SK-N-SH (cell line): ENCODE data around the gene C1QTNF5. TPM values are rescaled to one million over a fixed set of nuclear protein-coding genes. Genes with fewer than 3 reads are reported as not detected.

Experiments used
- CTCF ChIA-PET: fragments of 300-600, 350-600 bp; formaldehyde crosslinking; extraction: SDS; loops from one replicate; lab custom pipeline; 2021; lab: Yijun Ruan, JAX
- POLR2A ChIA-PET: fragments of 350-600 bp; sonication (Branson Sonifier 250); formaldehyde crosslinking; extraction: SDS; loops from one replicate; lab custom pipeline; 2020; ENCODE audit warnings: antibody characterized with exemption, inconsistent platforms; lab: Yijun Ruan, JAX
- DNase-seq: peaks from one replicate; pipeline ENCODE4 v3.0.0; 2012
- H2AFZ ChIP-seq: fragments of 200-600 bp; sonication (generic); 2 replicates; pipeline ENCODE4 v1.8.1; 2016; ENCODE audit warnings: antibody characterized with exemption, mild to moderate bottlenecking, low read depth
- H3F3A ChIP-seq: fragments of 200-600 bp; sonication (generic); replicated peaks from 2 replicates; pipeline ENCODE3; 2016; ENCODE audit warnings: antibody characterized with exemption, mild to moderate bottlenecking; ENCODE audit not compliant: insufficient read depth
- H3K27ac ChIP-seq, 2 experiments: fragments of 200-500 bp in 1 of 2; fragments of 200-600 bp in 1 of 2; sonication (Bioruptor generic) in 1 of 2; sonication (generic), shearing (Covaris generic) in 1 of 2; 2 replicates each; pipeline versions ENCODE4 v1.5.1 to v1.6.1; 2014 to 2016; ENCODE audit warnings: low read depth in 2 of 2, inconsistent platforms in 1 of 2, low read length in 1 of 2, mild to moderate bottlenecking in 1 of 2, mixed read lengths in 1 of 2
- H3K27me3 ChIP-seq: fragments of 200-600 bp; sonication (generic), shearing (Covaris generic); 2 replicates; pipeline ENCODE4 v1.6.1; 2016; ENCODE audit warnings: mixed run types; ENCODE audit not compliant: insufficient read depth
- H3K36me3 ChIP-seq, 2 experiments: fragments of 200-500 bp in 1 of 2; fragments of 200-600 bp in 1 of 2; sonication (Bioruptor generic) in 1 of 2; sonication (generic) in 1 of 2; replicated peaks in 1 of 2; 2 replicates each; pipeline versions ENCODE3 to v1.5.1; 2014 to 2016; ENCODE audit warnings: low read length in 1 of 2, mild to moderate bottlenecking in 1 of 2; ENCODE audit not compliant: insufficient read depth in 2 of 2, control insufficient read depth in 1 of 2
- H3K4me1 ChIP-seq, 2 experiments: fragments of 200-500 bp in 1 of 2; fragments of 200-600 bp in 1 of 2; sonication (Bioruptor generic) in 1 of 2; sonication (generic), shearing (Covaris generic) in 1 of 2; 2 replicates each; pipeline versions ENCODE4 v1.5.1 to v1.6.1; 2014 to 2016; ENCODE audit warnings: low read depth in 1 of 2, low read length in 1 of 2, mixed run types in 1 of 2; ENCODE audit not compliant: insufficient read depth in 2 of 2, control insufficient read depth in 1 of 2
- H3K4me2 ChIP-seq: fragments of 200-600 bp; sonication (generic), shearing (Covaris generic); 2 replicates; pipeline ENCODE4 v1.6.1; 2017; ENCODE audit warnings: mixed run types
- H3K4me3 ChIP-seq, 2 experiments: fragments of 200-500 bp in 1 of 2; fragments of 200-600 bp in 1 of 2; sonication (Bioruptor generic) in 1 of 2; sonication (generic), shearing (Covaris generic) in 1 of 2; 2 replicates each; pipeline versions ENCODE4 v1.5.1 to v1.8.1; 2014 to 2016; ENCODE audit warnings: low read depth in 2 of 2, inconsistent platforms in 1 of 2, low read length in 1 of 2, mild to moderate bottlenecking in 1 of 2, mixed read lengths in 1 of 2, moderate library complexity in 1 of 2
- H3K79me2 ChIP-seq: fragments of 200-600 bp; sonication (generic); 2 replicates; pipeline ENCODE4 v1.8.1; 2017; ENCODE audit warnings: mild to moderate bottlenecking; ENCODE audit not compliant: insufficient read depth
- H3K9ac ChIP-seq: fragments of 200-600 bp; sonication (generic); 2 replicates; pipeline ENCODE4 v1.6.1; 2017; ENCODE audit warnings: mixed run types
- H3K9me2 ChIP-seq: fragments of 200-600 bp; sonication (generic); 2 replicates; pipeline ENCODE4 v1.6.1; 2017; ENCODE audit warnings: mixed run types
- H3K9me3 ChIP-seq: fragments of 200-600 bp; sonication (generic); 2 replicates; pipeline ENCODE4 v1.6.1; 2017; ENCODE audit warnings: mixed run types, mild to moderate bottlenecking, moderate library complexity
- H4K20me1 ChIP-seq: fragments of 200-600 bp; sonication (generic); 2 replicates; pipeline ENCODE4 v1.6.1; 2017; ENCODE audit warnings: mild to moderate bottlenecking, mixed run types; ENCODE audit not compliant: insufficient read depth
- CHD2 ChIP-seq: fragments of 150-350 bp; IDR thresholded peaks from 2 replicates; pipeline ENCODE4 v1.6.1; 2018; ENCODE audit warnings: low read length; ENCODE audit not compliant: partially characterized antibody
- EZH2phosphoT487 ChIP-seq: fragments of 200-600 bp; sonication (generic); IDR thresholded peaks from 2 replicates; pipeline ENCODE4 v1.6.1; 2017; ENCODE audit warnings: low read depth, mixed run types, mild to moderate bottlenecking, antibody characterized with exemption, moderate library complexity, borderline replicate concordance
- FOSL2 ChIP-seq: IDR thresholded peaks from 2 replicates; pipeline ENCODE4 v1.4.0; 2012; ENCODE audit warnings: low read depth, mild to moderate bottlenecking, moderate library complexity, borderline replicate concordance
- GABPA ChIP-seq: IDR thresholded peaks from 2 replicates; pipeline ENCODE4 v1.4.0; 2012; ENCODE audit warnings: low read depth, mild to moderate bottlenecking
- NFIC ChIP-seq: IDR thresholded peaks from 2 replicates; pipeline ENCODE4 v1.4.0; 2012; ENCODE audit warnings: borderline replicate concordance
- NRF1 ChIP-seq: IDR thresholded peaks from 2 replicates; pipeline ENCODE4 v1.6.1; 2012; ENCODE audit warnings: low read depth, mild to moderate bottlenecking, low read length
- PBX3 ChIP-seq: IDR thresholded peaks from 2 replicates; pipeline ENCODE4; 2012
- POLR2AphosphoS5 ChIP-seq: IDR thresholded peaks from 2 replicates; pipeline ENCODE4 v1.6.1; 2012; ENCODE audit warnings: low read depth, low read length
- RAD21 ChIP-seq: IDR thresholded peaks from 2 replicates; pipeline ENCODE4 v1.6.1; 2012; ENCODE audit warnings: mild to moderate bottlenecking, low read length
- RCOR1 ChIP-seq: fragments of 150-350 bp; IDR thresholded peaks from 2 replicates; pipeline ENCODE4 v1.6.1; 2017; ENCODE audit warnings: antibody characterized with exemption, low read length
- RFX5 ChIP-seq: IDR thresholded peaks from 2 replicates; pipeline ENCODE4 v1.6.1; 2012; ENCODE audit warnings: mild to moderate bottlenecking, improper control_type of control experiment, low read length
- SIN3A ChIP-seq: IDR thresholded peaks from 2 replicates; pipeline ENCODE4 v1.6.1; 2012; ENCODE audit warnings: low read depth, mild to moderate bottlenecking, low read length, moderate library complexity, borderline replicate concordance
- SMC3 ChIP-seq: IDR thresholded peaks from 2 replicates; pipeline ENCODE4 v1.6.1; 2012; ENCODE audit warnings: low read depth, low read length, improper control_type of control experiment
- TAF1 ChIP-seq: IDR thresholded peaks from 2 replicates; pipeline ENCODE4 v1.6.1; 2012; ENCODE audit warnings: low read depth, mild to moderate bottlenecking, low read length, moderate library complexity, borderline replicate concordance
- TCF12 ChIP-seq: IDR thresholded peaks from 2 replicates; pipeline ENCODE4 v1.4.0; 2012
- WGBS: methylation state at CpG from one replicate; pipeline ENCODE4 v1.1.6; 2017; ENCODE audit warnings: low lambda C conversion rate; 5-methylcytosine and 5-hydroxymethylcytosine counted together
- polyA plus RNA-seq, 3 experiments: library from polyadenylated mRNA; depleted of rRNA; stranded (reverse); fragments of >200 nt; gene quantifications; 2 replicates each; pipeline ENCODE4 v1.2.3, GENCODE V29; 2012
- TF ChIP-seq, protein P1 (sequence below): fragments of 200-600 bp; sonication (generic); IDR thresholded peaks from 2 replicates; pipeline ENCODE4 v1.6.1; 2017; ENCODE audit warnings: antibody characterized with exemption, mild to moderate bottlenecking, moderate library complexity
- TF ChIP-seq, protein P2 (sequence below): fragments of 150-350 bp; IDR thresholded peaks from 2 replicates; pipeline ENCODE4 v1.6.1; 2017; ENCODE audit warnings: antibody characterized with exemption, low read length, low read depth, borderline replicate concordance
- TF ChIP-seq, protein P3 (sequence below): fragments of 150-350 bp; IDR thresholded peaks from 2 replicates; pipeline ENCODE4 v1.6.1; 2016; ENCODE audit warnings: mild to moderate bottlenecking, low read depth, low read length

Gene C1QTNF5
- polyA plus RNA-seq, 1 of the 3 experiments (the other 2 are of a cell fraction), result 0.71 TPM

DNA sequence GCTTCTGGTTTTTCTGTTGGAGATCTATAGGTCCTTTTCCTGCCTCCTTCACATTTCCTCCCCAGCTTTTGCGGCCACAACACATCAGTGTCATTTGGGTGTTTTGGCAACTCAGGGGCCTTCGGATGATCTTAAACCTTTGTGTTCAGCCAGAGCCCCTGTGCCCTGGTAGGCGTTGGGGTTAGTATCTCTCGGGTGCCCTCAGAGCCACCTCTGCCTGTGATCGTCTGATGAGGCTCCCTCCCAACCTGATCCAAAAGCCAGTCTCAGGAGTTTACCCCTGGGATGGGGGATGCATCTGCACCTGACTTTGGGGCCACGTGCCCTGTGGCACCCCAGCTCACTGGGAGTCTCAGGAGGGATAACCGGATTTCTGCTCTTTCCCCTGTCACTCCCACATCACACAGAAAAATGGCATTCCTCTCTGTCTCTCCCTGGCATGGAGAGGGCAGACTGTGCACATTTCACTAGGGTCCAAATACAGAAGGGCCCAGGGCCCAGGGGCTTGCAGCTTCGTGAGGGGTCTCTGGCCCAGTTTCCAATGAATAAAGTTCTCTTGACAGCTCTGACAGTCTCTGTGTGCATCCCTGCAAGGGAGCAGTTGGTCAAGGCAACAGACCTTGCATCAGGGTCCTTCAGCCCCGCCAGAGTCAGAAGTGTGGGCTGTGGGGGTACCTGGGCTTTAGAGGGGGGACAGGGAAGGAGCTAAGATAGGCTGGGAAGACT, 3.8 kb downstream of the C1QTNF5 start:
- TF ChIP-seq RCOR1 (no peak), GABPA (no peak), FOSL2 (no peak), SMC3 (no peak), RFX5 (no peak), TCF12 (no peak)

DNA sequence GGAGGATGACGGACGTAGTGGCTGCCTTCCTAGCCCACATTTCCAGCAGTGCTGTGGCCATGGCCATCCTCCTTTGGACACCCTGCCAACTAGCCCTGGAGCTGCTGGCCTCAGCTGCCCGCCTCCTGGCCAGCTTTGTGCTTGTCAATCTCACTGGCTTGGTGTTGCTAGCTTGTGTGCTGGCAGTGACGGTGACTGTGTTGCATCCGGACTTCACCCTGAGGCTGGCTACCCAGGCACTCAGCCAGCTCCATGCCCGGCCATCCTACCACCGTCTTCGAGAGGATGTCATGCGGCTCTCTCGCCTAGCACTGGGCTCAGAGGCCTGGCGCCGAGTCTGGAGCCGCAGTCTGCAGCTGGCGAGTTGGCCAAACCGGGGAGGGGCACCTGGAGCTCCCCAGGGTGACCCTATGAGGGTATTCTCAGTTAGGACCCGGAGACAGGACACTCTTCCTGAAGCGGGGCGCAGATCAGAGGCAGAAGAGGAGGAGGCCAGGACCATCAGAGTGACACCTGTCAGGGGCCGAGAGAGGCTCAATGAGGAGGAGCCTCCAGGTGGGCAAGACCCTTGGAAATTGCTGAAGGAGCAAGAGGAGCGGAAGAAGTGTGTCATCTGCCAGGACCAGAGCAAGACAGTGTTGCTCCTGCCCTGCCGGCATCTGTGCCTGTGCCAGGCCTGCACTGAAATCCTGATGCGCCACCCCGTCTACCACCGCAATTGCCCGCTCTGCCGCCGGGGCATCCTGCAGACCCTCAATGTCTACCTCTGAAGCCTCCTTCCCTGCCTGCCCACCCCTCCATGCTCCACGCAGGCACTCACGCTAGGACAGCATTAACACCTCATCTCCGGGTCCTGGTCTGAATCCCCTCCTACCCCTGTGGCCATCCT, 4.8 kb downstream of the C1QTNF5 start:
- no peak overlapping the region for H3K9ac ChIP-seq
- H3K79me2 ChIP-seq, result peaks cover 31% of the 10 kb centered on the region
- peak overlapping the region; percentile 95 for H3K4me2 ChIP-seq
- no peaks in the 10 kb centered on the region for H4K20me1 ChIP-seq
- peaks cover 16 to 41% of the 10 kb centered on the region in 2 experiments; a peak in 3 of 4 replicates for H3K4me1 ChIP-seq
- no peaks in the 10 kb centered on the region for H3K27me3 ChIP-seq
- DNase-seq, result no peak
- H3K9me2 ChIP-seq, result no peaks in the 10 kb centered on the region
- H2AFZ ChIP-seq, result no peak overlapping the region
- H3K9me3 ChIP-seq, result no peaks in the 10 kb centered on the region
- H3K36me3 ChIP-seq, result peaks cover 0 to 12% of the 10 kb centered on the region in 2 experiments
- no peak overlapping the region for H3K27ac ChIP-seq
- WGBS, result 89% methylated on average over 16 of the region's 30 CpGs
- ChIA-PET POLR2A (no interaction called here), CTCF (interaction anchor here (0.8 to 5.2 kb wide), 6 partner anchors 8 to 191 kb away, joined by 3 to 45 read pairs (median 7); partner anchors contain the start of gene CBL)
- H3F3A ChIP-seq, result peaks cover 6% of the 10 kb centered on the region
- H3K4me3 ChIP-seq, result peak overlapping the region; percentile 84 to 96
- TF ChIP-seq RAD21, result no peak
- TF ChIP-seq NRF1, result no peak
- TF ChIP-seq, protein P1, sequence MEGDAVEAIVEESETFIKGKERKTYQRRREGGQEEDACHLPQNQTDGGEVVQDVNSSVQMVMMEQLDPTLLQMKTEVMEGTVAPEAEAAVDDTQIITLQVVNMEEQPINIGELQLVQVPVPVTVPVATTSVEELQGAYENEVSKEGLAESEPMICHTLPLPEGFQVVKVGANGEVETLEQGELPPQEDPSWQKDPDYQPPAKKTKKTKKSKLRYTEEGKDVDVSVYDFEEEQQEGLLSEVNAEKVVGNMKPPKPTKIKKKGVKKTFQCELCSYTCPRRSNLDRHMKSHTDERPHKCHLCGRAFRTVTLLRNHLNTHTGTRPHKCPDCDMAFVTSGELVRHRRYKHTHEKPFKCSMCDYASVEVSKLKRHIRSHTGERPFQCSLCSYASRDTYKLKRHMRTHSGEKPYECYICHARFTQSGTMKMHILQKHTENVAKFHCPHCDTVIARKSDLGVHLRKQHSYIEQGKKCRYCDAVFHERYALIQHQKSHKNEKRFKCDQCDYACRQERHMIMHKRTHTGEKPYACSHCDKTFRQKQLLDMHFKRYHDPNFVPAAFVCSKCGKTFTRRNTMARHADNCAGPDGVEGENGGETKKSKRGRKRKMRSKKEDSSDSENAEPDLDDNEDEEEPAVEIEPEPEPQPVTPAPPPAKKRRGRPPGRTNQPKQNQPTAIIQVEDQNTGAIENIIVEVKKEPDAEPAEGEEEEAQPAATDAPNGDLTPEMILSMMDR, result no peak
- TF ChIP-seq PBX3, result no peak
- no peak for TF ChIP-seq EZH2phosphoT487
- TF ChIP-seq SIN3A, result no peak
- no peak for TF ChIP-seq CHD2
- no peak for TF ChIP-seq SMC3
- TF ChIP-seq GABPA, result no peak
- no peak for TF ChIP-seq NFIC
- no peak for TF ChIP-seq POLR2AphosphoS5
- TF ChIP-seq, protein P2, sequence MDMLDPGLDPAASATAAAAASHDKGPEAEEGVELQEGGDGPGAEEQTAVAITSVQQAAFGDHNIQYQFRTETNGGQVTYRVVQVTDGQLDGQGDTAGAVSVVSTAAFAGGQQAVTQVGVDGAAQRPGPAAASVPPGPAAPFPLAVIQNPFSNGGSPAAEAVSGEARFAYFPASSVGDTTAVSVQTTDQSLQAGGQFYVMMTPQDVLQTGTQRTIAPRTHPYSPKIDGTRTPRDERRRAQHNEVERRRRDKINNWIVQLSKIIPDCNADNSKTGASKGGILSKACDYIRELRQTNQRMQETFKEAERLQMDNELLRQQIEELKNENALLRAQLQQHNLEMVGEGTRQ, result no peak
- no peak for TF ChIP-seq TAF1
- TF ChIP-seq RFX5, result no peak
- TF ChIP-seq, protein P3, sequence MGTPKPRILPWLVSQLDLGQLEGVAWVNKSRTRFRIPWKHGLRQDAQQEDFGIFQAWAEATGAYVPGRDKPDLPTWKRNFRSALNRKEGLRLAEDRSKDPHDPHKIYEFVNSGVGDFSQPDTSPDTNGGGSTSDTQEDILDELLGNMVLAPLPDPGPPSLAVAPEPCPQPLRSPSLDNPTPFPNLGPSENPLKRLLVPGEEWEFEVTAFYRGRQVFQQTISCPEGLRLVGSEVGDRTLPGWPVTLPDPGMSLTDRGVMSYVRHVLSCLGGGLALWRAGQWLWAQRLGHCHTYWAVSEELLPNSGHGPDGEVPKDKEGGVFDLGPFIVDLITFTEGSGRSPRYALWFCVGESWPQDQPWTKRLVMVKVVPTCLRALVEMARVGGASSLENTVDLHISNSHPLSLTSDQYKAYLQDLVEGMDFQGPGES, result no peak

More for the DNA sequence above, 3.8 kb downstream of the C1QTNF5 start:
- Histone ChIP-seq H4K20me1 (no peaks in the 10 kb centered on the region), H3K27me3 (no peaks in the 10 kb centered on the region), H3F3A (peaks cover 6% of the 10 kb centered on the region), H3K9me2 (no peaks in the 10 kb centered on the region), H3K27ac (peak overlapping the region in 1 of 2 experiments; percentile 62; a peak in 3 of 4 replicates), H3K4me1 (peaks cover 16 to 41% of the 10 kb centered on the region in 2 experiments; a peak in 3 of 4 replicates), H3K9ac (no peak overlapping the region), H3K4me3 (no peak overlapping the region), H3K9me3 (no peaks in the 10 kb centered on the region), H2AFZ (no peak overlapping the region), H3K79me2 (peaks cover 31% of the 10 kb centered on the region), H3K36me3 (peaks cover 0 to 12% of the 10 kb centered on the region in 2 experiments), H3K4me2 (peak overlapping the region; percentile 78)
- no peak for DNase-seq
- POLR2A ChIA-PET, result interaction anchor here (1.9 to 2.0 kb wide), 3 partner anchors 11 to 37 kb away, joined by 7 to 8 read pairs (median 8); no protein-coding TSS in a partner anchor
- CTCF ChIA-PET, result interaction anchor here (1.7 to 8.6 kb wide), 17 partner anchors 11 to 280 kb away, joined by 4 to 191 read pairs (median 11); partner anchors contain the start of genes CBL, HYOU1, MCAM and MFRP
- 96% methylated on average over 9 of the region's 9 CpGs for WGBS
